Stomach smooth muscle (tissue), 2 donors: ENCODE measurements around the gene METTL1.

Experiments used
- H3K27ac ChIP-seq: one replicate; pipeline ENCODE4 v1.7.0; 2013; ENCODE audit warnings: mild to moderate bottlenecking, low read length, inconsistent platforms
- H3K27me3 ChIP-seq, 2 donors: one replicate each; pipeline ENCODE4 v1.7.0; 2013; ENCODE audit warnings: low read length in 2 of 2; ENCODE audit not compliant: insufficient read depth in 2 of 2, control insufficient read depth in 1 of 2
- H3K36me3 ChIP-seq, 2 donors: one replicate each; pipeline ENCODE4 v1.7.0; 2013; ENCODE audit warnings: low read length in 2 of 2; ENCODE audit not compliant: control insufficient read depth in 2 of 2, insufficient read depth in 2 of 2
- H3K4me1 ChIP-seq: one replicate; pipeline ENCODE4 v1.7.0; 2013; ENCODE audit warnings: low read length; ENCODE audit not compliant: control insufficient read depth, insufficient read depth
- H3K4me3 ChIP-seq, 2 donors: one replicate each; pipeline ENCODE4 v1.7.0; 2013; ENCODE audit warnings: low read length in 2 of 2
- H3K9ac ChIP-seq, 2 donors: one replicate each; pipeline ENCODE4 v1.7.0; 2013; ENCODE audit warnings: low read length in 2 of 2, mild to moderate bottlenecking in 1 of 2
- H3K9me3 ChIP-seq, 2 donors: one replicate each; pipeline ENCODE4 v1.7.0; 2013; ENCODE audit warnings: low read length in 2 of 2; ENCODE audit not compliant: control insufficient read depth in 2 of 2
- donor health status: healthy.
- donor health status: Pancreatic carcinoma.

Gene METTL1

GRCh38 chr12:57813111-57813970 is 41.4 kb upstream of the METTL1 start:
- Histone ChIP-seq H3K9me3 (no peaks in the 10 kb centered on the region), H3K4me3 (no peak overlapping the region), H3K36me3 (peaks cover 31 to 33% of the 10 kb centered on the region in 2 donors), H3K27me3 (no peaks in the 10 kb centered on the region), H3K4me1 (peaks cover 30% of the 10 kb centered on the region), H3K9ac (no peak overlapping the region), H3K27ac (no peak overlapping the region)

- Histone ChIP-seq H3K9me3 (no peaks in the 10 kb centered on the region), H3K27ac (no peak overlapping the region), H3K4me3 (no peak overlapping the region), H3K9ac (no peak overlapping the region), H3K27me3 (no peaks in the 10 kb centered on the region), H3K36me3 (peaks cover 53% of the 10 kb centered on the region in 2 donors), H3K4me1 (peaks cover 17% of the 10 kb centered on the region)
These were observed 39.3 kb upstream of the METTL1 start for GRCh38 chr12:57811028-57811755.

GRCh38 chr12:57810450-57810849 is 38.5 kb upstream of the METTL1 start:
- Histone ChIP-seq H3K27ac (no peak overlapping the region), H3K9me3 (no peaks in the 10 kb centered on the region), H3K36me3 (peaks cover 53% of the 10 kb centered on the region in 2 donors)

DNA sequence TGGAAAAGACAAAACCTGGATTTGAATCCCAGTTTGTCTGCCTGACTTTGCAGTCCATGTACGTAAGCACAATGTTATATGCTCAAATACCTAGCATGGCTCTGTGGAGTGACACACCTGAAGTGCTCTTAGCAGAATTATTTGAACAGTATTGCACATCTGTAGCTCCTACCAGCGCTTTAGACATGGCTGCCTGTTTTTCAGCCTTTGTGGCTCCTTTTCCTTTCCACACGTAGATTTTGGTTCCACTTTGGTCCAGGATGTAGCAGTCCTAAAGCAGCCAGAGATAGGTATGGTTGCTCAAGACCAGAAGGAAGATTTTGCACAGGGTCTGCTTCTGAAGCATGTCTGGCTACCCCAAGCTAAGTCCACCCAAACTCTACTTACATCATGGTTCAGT is 37.5 kb upstream of the METTL1 start:
- Histone ChIP-seq H3K4me1 (peaks cover 8% of the 10 kb centered on the region), H3K27ac (no peak overlapping the region), H3K9ac (no peak overlapping the region), H3K36me3 (peaks cover 53 to 55% of the 10 kb centered on the region in 2 donors), H3K27me3 (no peaks in the 10 kb centered on the region), H3K9me3 (no peaks in the 10 kb centered on the region), H3K4me3 (no peak overlapping the region)

More at GRCh38 chr12:57810450-57810849, 38.5 kb upstream of the METTL1 start:
- Histone ChIP-seq H3K4me3 (no peak overlapping the region), H3K9ac (no peak overlapping the region), H3K4me1 (peaks cover 10% of the 10 kb centered on the region), H3K27me3 (no peaks in the 10 kb centered on the region)

- peaks cover 6% of the 10 kb centered on the region for H3K4me1 ChIP-seq
- H3K36me3 ChIP-seq, result peaks cover 56 to 58% of the 10 kb centered on the region in 2 donors
- H3K27me3 ChIP-seq, result no peaks in the 10 kb centered on the region
- H3K4me3 ChIP-seq, result no peak overlapping the region
- no peaks in the 10 kb centered on the region for H3K9me3 ChIP-seq
- H3K9ac ChIP-seq, result no peak overlapping the region
- H3K27ac ChIP-seq, result no peak overlapping the region
These were observed 36.4 kb upstream of the METTL1 start for GRCh38 chr12:57808351-57808750.

DNA sequence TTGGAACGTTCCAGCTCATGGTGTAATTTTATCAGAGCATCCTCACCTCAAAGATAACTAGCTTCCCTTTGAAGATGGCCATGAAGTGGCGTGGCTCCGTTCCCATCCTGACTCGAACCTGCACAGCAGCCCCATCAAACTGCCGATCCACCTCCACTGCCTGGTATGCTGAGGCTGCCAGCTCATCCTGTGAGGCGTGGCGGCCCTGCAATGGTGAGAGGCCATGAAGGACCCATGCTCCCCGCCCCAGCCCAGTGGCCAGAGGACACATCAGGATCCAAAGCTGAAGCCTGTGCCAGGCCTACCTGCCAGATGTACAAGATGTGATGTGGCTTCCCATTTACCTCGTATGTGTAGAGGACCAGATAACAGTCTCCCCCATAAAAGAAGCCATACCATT is 35.4 kb upstream of the METTL1 start:
- Histone ChIP-seq H3K27ac (no peak overlapping the region), H3K9ac (no peak overlapping the region), H3K4me1 (peaks cover 7% of the 10 kb centered on the region), H3K36me3 (peaks cover 55 to 58% of the 10 kb centered on the region in 2 donors), H3K27me3 (no peaks in the 10 kb centered on the region), H3K9me3 (no peaks in the 10 kb centered on the region), H3K4me3 (no peak overlapping the region)

DNA sequence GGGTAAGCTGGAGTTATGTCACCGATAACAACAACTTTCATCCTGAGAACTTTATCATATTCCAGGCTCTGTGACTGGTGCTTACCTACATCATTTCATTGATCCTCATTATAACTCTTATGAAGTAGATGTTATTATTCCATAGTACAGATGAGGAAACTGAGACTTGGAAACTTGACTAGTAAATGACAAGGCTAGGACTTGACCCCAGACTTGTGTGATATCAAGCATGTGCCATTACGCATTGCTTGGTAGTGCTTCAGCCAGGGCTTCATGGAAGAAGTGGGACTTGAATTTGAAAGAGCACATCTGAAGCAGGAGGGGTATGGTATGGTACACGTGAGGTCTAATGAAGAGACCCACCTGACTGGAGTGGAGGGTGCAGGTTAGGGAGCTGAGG is 34.8 kb upstream of the METTL1 start:
- no peak overlapping the region for H3K9ac ChIP-seq
- H3K27ac ChIP-seq, result no peak overlapping the region
- H3K27me3 ChIP-seq, result no peaks in the 10 kb centered on the region
- H3K9me3 ChIP-seq, result no peaks in the 10 kb centered on the region
- H3K4me1 ChIP-seq, result peaks cover 7% of the 10 kb centered on the region
- H3K36me3 ChIP-seq, result peaks cover 61% of the 10 kb centered on the region in 2 donors
- no peak overlapping the region for H3K4me3 ChIP-seq

GRCh38 chr12:57803319-57803893 is 31.5 kb upstream of the METTL1 start:
- Histone ChIP-seq H3K27me3 (no peaks in the 10 kb centered on the region), H3K4me1 (peaks cover 5% of the 10 kb centered on the region), H3K9me3 (no peaks in the 10 kb centered on the region), H3K4me3 (no peak overlapping the region), H3K9ac (peak overlapping the region in 1 of 2 donors; percentile 47), H3K36me3 (peaks cover 42 to 52% of the 10 kb centered on the region in 2 donors), H3K27ac (peak overlapping the region; percentile 37)

GRCh38 chr12:57802607-57803006 is 30.7 kb upstream of the METTL1 start:
- peaks cover 5% of the 10 kb centered on the region for H3K4me1 ChIP-seq
- no peak overlapping the region for H3K27ac ChIP-seq
- H3K36me3 ChIP-seq, result peaks cover 36 to 44% of the 10 kb centered on the region in 2 donors
- H3K4me3 ChIP-seq, result no peak overlapping the region
- H3K27me3 ChIP-seq, result no peaks in the 10 kb centered on the region
- no peaks in the 10 kb centered on the region for H3K9me3 ChIP-seq
- no peak overlapping the region for H3K9ac ChIP-seq

- no peak overlapping the region for H3K27ac ChIP-seq
- no peaks in the 10 kb centered on the region for H3K9me3 ChIP-seq
- H3K9ac ChIP-seq, result no peak overlapping the region
- peaks cover 31 to 41% of the 10 kb centered on the region in 2 donors for H3K36me3 ChIP-seq
- peaks cover 5% of the 10 kb centered on the region for H3K4me1 ChIP-seq
- H3K27me3 ChIP-seq, result no peaks in the 10 kb centered on the region
- H3K4me3 ChIP-seq, result no peak overlapping the region
These were observed 29.1 kb upstream of the METTL1 start for GRCh38 chr12:57800965-57801364.
